GM21737 (cell line): ENCODE data around the gene AKT1.
A peak's percentile ranks its signal among the peaks of the same experiment; 100 is the strongest.

Experiments
- ATAC-seq: cut with Tn5 transposase; IDR thresholded peaks from one replicate; pipeline ENCODE4 v1.9.1; 2021; ENCODE audit warnings: mild to moderate bottlenecking, moderate library complexity; ENCODE audit not compliant: unreplicated experiment

AKT1 gene

DNA sequence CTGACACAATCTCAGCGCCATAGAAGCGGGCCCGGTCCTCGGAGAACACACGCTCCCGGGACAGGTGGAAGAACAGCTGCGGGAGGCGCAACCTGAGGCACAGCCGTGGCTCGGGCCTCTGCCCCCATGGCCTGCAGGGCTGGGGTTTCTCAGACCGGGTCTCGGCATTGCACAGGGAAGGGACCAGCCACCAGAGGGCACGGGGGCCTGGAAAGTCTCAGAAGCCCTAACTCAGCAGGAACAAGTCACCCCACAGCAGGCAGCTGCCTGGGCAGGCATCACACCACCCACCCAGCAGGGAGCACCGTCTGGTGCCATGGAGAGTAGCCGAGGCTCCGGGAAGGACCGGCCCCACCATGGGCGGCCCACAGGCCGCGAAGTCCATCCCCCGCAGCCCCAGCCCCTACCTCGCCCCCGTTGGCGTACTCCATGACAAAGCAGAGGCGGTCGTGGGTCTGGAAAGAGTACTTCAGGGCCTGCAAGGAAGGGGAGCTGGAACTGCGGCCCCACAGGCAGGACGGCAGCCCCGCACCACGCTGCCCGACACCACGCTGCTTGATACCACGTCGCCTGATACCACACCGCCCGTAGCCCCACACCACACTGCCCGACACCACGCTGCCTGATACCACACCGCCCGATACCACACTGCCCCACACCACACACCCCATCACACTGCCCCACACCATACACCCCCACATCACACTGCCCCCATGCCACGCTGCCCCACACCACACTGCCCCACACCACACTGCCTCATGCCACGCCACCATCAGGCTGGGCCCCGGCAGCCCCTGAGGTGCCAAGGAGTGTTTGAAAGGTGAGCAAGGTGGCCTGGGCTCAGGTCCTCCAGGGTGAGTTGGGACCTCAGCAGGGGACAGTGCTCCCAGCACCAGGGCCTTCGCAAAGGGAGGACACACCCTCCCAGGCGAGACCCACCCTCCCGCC, 21.8 kb downstream of the AKT1 start:
- ATAC-seq: no peak

DNA sequence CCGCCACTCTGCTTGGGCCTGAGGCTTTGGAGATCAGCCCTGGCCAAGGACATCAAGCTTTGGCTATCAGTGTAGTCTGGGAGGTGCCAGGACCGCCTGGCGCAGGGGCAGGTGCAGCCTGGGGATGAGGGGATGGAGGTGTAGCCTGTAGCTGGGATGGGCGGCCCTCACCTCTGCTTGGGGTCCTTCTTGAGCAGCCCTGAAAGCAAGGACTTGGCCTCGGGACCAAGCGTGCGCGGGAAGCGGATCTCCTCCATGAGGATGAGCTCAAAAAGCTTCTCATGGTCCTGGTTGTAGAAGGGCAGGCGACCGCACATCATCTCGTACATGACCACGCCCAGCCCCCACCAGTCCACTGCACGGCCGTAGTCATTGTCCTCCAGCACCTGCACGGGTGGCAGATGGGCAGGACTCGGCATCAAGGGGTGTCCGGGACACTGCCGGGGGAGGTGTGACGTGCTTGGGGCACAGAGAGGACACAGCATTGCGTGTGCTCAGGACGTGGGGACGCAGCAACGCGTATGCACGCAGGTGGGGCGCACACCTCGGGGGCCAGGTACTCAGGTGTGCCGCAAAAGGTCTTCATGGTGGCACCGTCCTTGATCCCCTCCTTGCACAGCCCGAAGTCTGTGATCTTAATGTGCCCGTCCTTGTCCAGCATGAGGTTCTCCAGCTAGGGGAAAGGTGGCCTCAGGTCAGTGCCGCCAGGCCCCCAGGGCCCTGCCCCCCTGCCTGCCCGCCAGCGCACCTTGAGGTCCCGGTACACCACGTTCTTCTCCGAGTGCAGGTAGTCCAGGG, 22.6 kb downstream of the AKT1 start:
- no peak for ATAC-seq

DNA sequence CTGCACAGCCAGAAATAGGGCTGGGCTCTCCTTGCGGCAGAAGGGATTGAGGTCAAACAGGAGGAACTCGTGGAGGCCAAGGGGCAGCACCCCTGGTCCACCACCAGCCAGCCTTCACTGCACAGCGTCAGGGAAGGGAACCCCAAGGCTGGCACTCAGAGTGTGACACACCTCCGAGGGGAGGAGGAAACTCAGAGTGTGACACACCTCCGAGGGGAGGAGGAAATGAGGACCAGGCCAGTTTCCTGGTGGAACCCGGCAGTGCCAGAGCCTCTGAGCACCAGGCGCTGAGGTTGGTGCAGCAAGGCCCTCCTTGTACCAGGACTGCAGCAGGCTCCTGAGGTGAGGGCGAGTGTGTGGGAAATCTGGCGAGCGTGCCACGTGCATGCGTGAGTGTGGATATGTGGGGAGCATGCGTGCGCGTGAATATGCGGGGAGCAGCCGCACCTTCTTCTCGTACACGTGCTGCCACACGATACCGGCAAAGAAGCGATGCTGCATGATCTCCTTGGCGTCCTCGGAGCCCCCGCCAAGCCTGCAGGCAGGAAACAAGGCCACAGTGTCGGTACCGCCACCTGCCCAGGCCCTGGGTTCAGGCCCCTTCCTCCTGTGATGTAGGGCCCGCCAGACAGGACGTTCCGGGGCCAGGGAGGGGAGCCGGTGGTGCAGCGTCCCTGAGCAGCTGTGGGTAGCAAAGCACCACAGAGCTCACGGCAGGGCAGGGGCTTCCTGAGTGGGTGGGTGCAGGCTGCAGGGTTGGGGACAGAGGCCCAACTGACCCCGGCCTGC, 23.4 kb downstream of the AKT1 start:
- ATAC-seq: no peak

DNA sequence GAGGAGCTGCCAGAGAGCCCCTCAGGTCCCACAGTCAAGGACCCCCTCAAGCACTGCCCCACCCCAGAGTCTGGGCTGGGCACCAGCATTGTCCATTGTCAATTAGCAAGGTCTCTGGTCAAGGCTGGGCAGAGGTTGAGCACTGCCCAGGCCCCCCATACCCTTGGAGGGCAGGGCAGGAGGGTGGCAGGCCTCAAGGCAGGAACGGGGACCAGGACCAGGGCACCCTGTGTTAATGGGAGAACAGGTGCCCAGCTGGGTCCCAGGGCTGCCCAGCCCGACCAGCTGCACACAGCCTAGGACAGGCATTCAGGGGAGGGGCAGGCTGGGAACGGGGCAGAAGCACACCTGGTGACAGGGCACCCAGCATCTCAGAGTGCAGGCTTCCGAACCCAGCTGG, 24.2 kb downstream of the AKT1 start:
- ATAC-seq: no peak

DNA sequence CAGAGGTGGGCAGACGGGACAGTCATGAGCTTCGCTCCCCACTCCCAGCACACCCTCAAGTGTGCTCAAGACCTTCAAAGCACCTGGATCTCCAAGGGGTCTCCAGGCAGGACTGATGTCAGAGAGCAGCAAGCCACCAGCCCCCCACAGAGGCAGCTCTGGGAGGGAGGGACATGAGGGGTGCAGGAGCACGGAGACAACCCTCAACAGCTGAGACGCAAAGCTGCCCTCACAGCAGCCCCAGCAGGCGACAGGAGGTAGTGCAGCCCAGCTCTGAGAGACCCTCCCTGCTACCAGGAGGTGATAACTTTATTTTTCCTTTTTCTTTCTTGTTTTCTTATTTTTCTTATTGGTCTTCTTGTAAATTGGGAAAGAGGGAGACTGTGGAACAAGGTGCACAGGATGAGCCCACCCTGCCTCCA, 24.7 kb downstream of the AKT1 start:
- no peak for ATAC-seq

DNA sequence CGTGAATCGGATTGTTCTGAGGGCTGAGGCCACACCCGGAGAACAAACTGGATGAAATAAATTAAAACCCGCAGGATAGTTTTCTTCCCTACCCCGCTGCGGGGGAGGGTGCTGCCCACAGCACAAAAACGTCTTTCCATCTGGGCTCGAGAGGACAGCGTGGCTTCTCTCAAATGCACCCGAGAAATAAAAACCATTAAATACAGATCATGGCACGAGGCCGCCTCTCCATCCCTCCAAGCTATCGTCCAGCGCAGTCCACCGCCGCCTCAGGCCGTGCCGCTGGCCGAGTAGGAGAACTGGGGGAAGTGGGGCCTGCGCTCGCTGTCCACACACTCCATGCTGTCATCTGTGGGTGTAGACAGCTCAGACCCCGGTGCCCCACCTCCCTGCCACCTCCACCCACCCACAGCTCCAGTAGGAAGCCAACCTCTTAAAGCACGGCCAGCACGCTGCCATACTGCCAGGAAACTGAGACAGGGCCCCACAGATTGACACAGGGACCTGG, 25.4 kb downstream of the AKT1 start:
- ATAC-seq: no peak

DNA sequence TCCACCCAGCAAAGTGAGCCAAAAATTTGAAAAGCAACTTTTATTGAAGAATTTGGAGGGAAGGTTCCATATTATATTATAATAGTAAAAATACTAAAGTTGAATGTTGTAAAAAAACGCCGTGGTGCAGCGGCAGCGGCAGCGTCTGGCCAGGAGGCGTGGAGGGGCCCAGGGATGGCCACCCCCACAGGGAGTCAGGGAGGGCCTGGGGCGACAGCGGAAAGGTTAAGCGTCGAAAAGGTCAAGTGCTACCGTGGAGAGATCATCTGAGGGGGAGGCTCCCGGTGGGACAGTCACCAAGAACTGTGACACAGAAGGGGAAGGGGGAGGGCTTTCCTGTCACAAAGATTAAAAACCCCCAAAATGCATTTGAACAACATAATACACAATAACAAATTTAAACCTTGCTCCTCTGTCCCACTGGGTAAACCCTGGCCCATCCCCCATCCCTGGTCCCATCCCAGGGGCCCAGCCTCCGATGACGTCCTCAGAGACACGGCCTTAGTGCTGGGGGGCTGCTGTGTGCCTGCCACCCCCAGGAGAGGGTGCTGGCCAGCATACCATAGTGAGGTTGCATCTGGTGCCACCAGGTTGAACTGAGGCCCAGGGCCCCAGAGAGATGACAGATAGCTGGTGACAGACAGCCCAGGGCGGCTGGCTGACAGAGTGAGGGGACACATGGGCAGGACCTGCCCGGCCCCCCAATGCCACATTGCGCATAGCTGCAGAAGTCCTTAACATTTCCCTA, 26.1 kb downstream of the AKT1 start:
- no peak for ATAC-seq

DNA sequence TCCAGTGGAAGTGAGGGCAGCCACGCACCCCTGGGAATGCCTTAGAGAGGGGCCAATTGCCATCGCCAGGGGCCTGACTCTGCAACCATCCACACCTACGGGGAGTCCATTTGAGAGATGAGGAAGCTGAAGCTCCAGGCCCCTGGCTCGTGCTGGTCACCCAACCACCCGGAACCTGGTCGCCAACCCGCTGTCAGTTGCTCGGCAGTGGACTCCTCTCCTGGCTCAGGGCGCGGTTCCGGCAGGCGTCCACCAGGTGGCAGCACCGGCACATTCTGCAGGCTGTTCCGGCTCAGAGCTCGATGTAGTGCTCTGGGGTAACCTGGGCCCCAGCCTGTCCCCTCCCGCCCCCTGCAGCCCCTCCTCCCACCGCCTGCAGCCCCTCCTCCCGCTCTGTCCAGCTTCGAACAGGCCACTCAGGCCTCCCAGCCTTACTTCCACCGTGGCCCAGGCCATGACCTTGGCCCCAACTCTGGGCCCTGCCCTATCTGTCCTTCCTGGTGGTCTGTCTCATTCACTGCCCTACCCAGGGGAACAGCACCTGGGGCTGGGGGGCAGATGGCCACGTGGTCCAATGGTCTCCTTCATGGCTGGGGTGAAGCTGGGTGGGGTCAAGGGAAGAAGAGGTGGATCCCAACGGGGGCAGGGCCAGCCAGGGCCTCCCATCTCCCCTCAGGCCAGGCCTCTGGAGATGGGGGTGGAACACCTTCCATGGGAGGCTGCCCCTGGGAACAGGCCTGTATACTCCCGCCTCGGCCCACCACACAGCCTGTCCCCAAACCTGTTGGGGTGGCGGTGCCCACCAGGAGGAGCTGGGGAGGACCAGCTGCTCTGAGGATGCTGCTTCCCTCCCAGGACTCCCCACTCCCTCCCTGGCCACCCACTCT, 26.9 kb downstream of the AKT1 start:
- peak; percentile 70 for ATAC-seq

DNA sequence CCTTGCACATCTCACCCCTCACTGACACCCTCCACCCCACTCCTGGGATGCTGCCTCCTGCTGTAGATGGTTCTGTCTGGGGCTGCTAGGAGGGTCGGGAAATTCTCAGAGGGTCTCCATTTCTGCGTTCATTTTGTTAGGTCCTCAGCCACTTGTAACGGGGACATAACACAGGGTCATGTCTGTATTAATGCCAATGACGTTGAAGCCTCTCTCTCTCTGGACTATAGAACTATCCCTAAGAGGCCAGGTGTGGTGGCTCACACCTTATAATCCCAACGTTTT, 28.0 kb downstream of the AKT1 start:
- no peak for ATAC-seq

DNA sequence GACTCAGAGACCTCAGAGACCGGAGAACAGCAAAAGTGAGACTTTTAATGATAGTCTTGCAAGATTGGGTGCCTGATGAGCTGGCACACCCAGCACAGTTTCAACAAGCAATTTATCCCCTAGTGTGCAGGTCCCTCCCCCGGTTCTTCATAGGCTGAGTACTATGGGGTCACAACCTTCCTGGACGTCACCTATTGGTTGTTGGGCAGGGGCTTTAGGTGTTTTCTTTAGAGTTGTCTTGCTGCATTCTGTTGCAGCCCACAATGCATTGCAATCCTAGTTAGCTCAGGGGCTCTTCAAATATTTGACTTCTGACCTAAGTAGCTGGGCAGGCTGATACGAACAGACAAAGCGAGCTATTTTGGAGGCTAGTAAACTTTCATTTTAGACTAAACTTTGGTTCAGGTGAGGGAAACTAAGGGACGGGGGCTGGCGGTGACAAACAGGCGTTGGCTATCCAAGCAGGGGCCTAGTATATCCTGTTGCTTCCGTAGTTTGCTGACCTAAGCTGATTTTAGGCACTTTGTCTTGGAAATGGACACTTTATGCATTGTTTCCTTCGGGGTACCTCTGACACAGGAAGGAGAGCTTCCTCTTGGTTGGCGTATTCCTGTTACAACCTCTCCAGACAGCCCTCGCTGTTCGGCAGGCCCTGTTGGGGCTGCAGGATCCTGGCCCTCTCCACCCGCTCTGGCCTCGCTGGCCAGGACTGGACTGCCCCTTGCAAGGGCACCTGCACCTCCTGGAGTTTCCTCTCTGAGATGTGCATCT, 28.5 kb downstream of the AKT1 start:
- no peak for ATAC-seq

DNA sequence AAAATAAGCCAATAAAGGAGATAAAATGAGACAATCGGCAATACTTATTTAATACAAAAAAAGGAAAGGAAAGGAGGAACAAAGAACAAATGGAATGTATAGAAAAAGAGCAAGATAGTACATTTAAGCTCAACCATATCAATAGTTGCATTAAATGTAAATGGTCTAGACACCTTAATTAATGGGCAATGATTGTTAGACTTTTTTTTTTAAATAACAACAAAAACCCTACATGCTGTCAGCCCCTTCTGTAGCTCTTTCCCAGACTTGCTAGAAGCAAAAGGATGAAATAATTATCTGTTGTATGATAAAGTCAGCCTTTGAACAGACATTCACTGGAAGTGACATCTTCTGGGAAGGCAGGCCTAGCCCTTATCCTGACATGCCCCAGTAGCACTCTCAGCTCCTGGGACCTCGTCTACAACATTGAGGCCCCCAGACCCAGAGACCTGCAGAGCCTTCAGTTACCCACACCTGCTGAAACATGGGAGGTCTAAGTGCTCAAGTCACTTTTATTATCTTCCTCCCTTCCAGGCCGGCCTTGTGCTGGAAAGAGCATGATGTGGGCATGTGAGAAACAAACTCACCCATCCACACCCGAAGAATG, 29.2 kb downstream of the AKT1 start:
- ATAC-seq: no peak

DNA sequence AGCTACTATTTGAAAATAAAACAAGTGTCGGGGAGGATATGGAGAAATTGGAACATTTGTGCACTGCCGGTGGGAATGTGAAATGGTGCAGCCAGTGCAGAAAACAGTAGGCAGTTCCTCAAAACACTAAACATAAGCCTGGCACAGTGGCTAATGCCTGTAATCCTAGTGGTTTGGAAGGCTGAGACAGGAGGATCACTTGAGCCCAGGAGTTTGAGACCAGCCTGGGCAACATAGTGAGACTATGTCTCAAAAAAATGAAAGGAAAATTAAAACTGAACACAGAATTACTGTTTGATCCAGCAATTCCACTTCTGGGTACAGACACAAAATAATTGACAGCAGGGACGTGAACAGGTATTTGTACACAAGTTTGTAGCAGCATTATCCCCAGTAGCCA, 30.0 kb downstream of the AKT1 start:
- no peak for ATAC-seq

DNA sequence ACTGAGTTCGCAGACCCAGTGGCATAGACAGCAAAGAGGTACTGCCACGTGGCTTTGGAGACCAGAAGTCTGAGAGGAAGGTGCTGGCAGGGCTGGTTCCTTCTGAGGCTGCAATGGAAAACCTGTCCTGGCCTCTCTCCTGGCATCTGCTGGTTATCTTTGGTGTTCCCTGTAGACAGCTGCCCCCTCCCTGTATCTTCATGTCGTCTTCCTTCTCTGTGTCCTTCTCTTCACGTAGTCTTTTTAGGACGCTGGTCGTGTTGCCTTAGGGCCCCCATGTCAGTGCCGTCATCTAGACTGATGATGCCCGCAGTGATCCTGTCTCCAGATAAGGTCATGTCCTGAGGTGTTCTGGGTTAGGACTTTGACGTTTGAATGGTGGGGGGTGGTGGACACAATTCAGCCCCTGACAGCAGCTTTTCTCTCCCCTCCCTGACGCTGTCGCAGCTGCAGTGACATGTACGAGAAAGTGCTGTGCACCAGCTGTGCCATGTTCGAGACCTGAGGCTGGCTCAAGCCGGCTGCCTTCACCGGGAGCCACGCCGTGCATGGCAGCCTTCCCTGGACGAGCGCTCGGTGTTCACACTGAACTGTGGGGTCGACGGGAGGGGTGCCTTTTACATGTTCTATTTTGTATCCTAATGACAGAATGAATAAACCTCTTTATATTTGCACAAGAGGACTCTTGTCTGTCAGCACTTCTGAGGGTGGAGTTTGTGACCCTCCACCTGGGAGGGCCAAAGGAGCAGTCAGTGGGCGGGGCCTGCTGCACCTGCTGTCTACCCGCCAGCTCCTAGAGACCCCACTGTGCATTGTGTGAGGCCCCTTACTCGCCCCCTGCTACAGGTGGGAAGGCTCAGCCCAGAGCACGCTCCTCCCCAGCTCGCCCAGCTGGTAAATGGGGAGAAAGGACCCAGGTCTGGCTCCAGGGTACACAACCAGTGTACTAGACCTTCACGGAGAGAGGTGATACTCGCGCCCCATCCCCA, 36.3 kb downstream of the AKT1 start:
- ATAC-seq: no peak

DNA sequence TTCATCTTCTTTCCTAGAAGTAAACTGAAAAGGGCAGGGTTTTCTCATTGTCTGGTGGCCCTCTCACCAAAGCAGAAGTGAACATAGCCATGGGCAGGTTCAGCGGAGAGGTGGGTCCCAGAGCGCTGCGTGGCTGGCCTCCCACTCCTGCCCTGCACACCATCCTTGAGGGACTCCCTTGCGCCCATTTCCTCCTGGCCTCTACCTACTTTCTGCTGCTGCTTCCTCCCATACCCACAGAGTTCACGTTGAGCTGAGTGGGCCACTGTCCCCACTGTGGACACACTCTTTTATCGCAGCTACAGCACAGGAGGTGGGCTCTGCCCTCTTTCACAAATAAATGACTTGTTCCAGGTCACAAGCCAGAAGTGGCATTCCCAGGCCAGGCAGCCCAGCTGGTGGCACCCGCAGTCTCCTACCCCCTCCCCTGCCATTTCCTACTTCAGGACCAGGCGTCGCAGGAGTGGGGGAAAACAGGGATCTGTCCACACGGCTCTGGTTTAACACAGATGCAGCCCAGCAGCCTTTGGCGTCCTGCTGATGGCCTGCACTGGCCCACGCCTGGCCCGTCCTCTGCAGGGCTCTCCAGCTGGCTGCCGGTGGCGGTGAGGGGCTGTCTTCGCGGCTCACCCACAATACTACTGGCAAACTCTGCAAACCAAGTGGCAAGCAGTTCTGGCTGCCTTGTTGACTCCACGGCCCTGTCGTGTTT, 37.7 kb downstream of the AKT1 start:
- no peak for ATAC-seq

DNA sequence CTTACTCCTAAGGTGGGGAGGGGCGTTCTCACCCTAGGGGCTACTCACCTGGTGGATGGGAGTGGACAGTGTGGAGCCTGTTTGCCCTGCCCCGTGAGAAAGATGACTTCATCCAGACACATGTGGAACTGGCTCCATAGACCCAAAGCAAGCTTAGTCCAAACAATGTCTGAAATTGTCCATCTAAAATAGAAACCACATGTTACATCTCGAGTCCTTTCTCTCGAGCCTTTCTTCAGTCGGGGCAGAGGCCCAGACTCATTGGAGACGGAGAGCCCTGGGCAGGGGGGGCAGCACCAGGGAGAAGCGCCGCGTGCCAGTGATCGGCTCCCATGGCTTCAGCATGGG, 38.3 kb downstream of the AKT1 start:
- ATAC-seq: no peak

DNA sequence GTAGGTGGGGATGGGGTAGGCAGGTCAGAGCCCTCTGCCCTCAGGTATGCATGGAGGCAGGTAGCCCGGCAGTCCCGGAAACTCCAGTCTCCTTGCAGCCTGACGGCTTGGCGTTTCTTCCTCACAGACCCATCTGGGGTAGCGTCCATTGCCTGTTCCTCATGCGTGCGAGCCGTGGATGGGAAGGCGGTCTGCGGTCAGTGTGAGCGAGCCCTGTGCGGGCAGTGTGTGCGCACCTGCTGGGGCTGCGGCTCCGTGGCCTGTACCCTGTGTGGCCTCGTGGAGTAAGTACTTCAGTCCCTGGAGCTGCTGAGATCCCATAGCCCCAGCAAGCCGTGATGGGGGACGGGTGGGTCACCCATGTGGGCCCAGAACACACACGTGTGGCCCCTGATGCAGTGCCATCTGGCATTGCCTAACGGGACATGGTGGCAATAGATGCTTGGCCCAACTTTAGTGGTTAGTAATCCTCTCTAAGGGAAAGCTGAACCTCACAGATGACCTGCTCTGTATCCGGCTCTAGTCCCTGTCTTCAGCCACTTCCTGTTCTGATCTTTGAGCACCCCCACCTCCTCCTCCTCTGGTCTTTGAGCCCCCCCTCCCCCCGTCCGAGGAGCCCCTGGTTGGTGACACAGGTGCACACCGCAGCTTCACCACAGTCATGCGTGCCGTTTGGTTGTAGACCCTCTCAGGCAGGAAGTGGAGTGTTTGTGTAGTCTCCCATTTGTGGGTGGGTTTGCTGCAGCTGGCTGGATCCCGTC, 38.9 kb downstream of the AKT1 start:
- ATAC-seq: no peak
